GM18505 (cell line): ENCODE measurements around the gene SLC45A1.

Experiments used
- ATAC-seq: cut with Tn5 transposase; IDR thresholded peaks from one replicate; pipeline ENCODE4 v1.9.1; 2021; ENCODE audit not compliant: unreplicated experiment
- POLR2A ChIP-seq: IDR thresholded peaks from 4 replicates; pipeline ENCODE4 v1.6.1; 2011; ENCODE audit warnings: borderline replicate concordance; ENCODE audit not compliant: insufficient read depth, insufficient read length; ENCODE audit errors: extremely low read depth

SLC45A1 gene

GRCh38 chr1:8333246-8333987 lies 15.5 kb downstream of the SLC45A1 start:
- no peak for ATAC-seq

GRCh38 chr1:8334106-8334851 lies 16.4 kb downstream of the SLC45A1 start:
- no peak for ATAC-seq
- TF ChIP-seq POLR2A: no peak

More at GRCh38 chr1:8333246-8333987, 15.5 kb downstream of the SLC45A1 start:
- TF ChIP-seq POLR2A: no peak

DNA sequence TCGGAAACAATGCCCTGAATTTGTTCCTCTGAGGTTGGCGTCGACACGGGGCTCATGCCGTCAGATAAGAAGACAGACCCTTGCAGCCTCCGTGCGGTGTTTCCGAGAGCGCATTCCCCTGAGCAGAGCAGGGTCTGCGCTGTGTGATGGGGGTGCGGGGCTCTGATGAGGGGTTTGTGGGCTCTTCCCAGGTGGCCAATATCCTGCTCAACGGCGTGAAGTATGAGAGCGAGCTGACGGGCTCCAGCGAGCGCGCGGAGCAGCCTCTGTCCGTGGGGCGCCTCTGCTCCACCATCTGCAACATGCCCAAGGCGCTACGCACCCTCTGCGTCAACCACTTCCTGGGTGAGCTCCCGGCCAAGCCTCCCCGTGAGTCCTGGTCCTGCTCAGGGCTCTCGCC lies 17.3 kb downstream of the SLC45A1 start:
- no peak for TF ChIP-seq POLR2A
- ATAC-seq: no peak

DNA sequence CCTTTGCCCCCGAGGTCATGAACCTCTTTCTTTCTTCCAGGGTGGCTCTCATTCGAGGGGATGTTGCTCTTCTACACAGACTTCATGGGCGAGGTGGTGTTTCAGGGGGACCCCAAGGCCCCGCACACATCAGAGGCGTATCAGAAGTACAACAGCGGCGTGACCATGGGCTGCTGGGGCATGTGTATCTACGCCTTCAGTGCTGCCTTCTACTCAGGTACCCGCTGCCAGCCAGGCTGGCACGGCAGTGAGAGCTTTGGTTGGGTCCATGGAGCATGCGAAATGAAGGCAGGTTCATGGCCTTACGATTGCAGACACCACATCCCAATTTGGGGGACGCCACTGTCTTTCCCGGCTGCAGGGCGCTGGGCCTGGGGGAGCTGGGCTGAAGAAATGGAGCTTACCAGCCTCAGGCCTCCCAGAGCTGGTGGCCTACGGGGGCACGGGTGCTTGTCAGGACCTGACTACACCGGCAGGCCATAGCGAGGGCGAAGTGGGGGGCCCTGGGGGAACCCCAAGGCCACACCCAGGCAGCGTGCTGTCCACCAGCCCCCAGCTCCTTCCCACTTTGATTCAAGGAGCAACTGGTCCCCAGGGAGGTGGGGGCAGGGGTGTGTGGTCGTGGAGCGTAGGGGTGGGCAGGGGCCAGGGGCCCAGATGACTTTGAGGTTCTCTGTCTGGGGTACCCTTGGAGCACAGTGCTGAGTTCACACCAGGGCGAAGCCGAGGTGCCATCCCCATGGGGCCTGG lies 20.0 kb downstream of the SLC45A1 start:
- no peak for ATAC-seq

DNA sequence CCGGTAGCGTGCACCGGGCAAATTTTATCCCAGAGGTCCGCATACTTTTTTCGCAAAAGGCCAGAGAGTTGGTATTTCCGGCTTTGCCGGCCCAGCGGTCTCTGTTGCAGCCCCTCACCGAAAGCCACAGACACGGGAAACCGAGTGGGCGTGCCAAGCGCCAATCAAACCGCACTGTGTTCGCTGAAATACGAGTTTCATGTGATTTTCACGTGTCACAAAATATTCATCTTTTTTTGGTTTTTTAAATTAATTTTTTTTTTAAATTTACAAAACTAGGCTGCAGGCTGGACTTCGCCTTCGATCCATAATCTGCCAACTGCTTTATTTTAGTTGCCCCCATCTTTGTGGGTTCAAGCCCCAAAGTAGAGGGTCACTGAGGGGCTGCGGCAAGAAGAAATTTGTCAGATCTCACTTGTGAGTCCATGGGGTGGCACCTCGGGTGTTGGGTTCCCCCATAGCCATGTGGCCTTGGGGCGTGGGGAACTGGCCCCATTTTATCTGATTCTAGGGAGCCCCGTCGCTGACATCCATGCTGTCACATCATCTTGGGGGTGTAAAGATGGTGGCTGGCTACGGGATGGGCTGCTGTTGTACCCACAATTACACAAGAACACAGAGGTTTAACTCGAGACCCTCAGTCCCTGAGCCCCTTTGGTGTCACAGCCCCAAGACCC lies 20.8 kb downstream of the SLC45A1 start:
- TF ChIP-seq POLR2A: no peak
- no peak for ATAC-seq

More for the DNA sequence above, 20.0 kb downstream of the SLC45A1 start:
- no peak for TF ChIP-seq POLR2A

GRCh38 chr1:8339203-8339600 lies 21.3 kb downstream of the SLC45A1 start:
- no peak for TF ChIP-seq POLR2A
- no peak for ATAC-seq

DNA sequence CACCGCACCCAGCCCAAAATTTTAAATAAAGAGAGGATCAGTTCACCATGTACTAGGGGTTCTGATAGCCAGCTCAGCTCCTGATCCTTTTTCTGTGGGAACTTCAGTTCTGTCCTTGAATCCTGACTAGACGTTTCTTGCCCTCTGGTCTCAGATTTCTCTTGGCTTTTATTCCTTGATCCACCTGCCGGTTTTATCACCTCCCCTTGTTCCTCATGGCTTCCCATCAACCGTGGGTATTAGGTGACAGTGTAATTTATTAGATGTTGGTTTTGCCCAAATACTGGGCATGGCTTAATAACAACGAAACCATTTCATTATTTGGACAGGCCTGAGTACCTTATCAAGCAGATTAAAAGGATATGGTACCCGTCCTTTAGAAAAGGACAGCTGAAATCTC lies 22.5 kb downstream of the SLC45A1 start:
- no peak for ATAC-seq
- TF ChIP-seq POLR2A: no peak

- TF ChIP-seq POLR2A: no peak
These were observed 24.4 kb downstream of the SLC45A1 start for GRCh38 chr1:8342325-8342724.

DNA sequence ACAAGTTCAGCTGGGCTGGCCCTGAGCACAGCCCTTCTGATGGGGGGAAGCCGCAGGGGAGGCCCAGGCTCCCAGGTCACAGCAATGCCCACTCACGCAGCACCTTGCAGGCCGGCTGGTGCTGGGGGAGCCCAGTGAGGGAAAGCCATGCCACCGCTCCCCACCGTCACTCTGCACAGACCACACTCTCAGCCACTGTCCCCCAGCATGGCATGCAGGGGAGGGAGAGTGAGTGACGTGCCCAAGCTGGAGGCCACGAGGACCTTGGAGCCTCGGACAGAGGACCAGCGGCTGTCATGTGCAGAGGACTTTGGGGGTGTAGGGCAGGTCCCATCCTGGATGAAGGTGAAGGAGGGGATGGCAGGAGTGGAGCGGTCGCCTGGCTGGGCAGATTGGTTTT lies 25.1 kb downstream of the SLC45A1 start:
- no peak for ATAC-seq
- no peak for TF ChIP-seq POLR2A

More at GRCh38 chr1:8342325-8342724, 24.4 kb downstream of the SLC45A1 start:
- ATAC-seq: no peak

GRCh38 chr1:8343464-8344001 lies 25.6 kb downstream of the SLC45A1 start:
- ATAC-seq: no peak
- TF ChIP-seq POLR2A: no peak

GRCh38 chr1:8344893-8345507 lies 27.1 kb downstream of the SLC45A1 start:
- TF ChIP-seq POLR2A: no peak
- no peak for ATAC-seq

DNA sequence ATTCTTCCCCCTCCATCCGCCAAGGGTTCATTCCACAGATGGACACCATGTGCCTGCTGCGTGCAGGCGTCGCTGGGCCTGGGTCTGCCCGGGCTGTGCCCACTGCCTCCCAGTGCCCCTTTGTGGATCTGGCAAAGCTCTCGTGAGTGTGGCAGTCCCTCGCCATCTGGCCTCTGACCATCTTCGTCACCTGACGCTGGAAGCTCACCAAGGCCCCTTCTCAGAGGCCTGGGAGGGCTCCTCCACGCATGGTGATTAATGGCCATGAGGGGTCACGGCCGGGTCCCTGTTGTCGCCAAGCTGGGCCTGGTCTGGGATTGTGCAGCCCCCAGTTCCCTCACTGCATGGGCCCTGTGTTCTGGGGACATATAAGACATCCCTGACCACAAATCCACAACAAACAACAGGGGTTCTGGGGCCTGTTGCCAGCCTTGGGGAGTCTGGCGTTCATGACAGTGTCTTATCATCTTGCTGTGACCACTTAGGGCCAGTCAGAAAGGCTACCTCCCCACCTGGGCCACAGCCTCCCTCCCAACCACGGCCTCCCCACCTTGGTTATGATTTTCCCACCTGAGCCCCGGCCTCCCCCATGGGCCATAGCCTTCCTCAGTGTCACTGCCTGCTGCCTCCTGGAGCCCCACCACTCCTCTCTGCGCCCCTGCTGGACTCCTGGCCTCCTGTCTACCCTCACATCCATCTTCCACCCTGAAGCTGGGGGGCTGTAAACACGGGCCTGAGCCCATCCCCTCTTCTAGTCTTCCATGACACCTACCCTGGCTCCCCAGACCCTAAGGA lies 27.9 kb downstream of the SLC45A1 start:
- TF ChIP-seq POLR2A: no peak
- no peak for ATAC-seq

- no peak for TF ChIP-seq POLR2A
- no peak for ATAC-seq
These were observed 29.7 kb downstream of the SLC45A1 start for GRCh38 chr1:8347635-8348034.
